MV-4-11 (cell line): ENCODE measurements around the gene FRMD4A.
A peak's percentile ranks its signal among the peaks of the same experiment; 100 is the strongest.
"Not testable (repeated sequence)": the region's sequence is repeated elsewhere in the genome, so short reads cannot be mapped to it uniquely, and the experiment has no call there.

Experiments
- DNase-seq: peaks from one replicate; lab custom pipeline; 2025; lab: John Stamatoyannopoulos, UW

FRMD4A gene

DNA sequence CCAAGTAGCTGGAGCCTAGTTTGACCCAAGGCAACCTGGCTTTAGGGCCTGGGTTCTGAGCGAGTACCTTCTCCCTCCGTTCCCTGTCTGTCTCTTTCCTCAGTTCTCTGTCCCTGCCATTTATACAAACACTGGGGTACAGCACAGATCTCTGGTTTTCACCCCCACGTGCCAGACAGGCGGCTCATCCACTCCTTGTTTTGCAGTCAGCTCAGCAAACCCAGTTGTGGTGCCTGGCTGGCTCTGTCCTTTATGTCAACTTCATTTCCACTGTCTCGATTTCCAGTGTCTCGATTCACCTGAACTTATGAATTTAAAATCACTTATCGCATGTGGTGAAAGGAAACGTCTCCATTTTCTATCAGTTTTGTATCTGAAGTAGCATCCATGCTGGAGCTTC, 230.8 kb downstream of the FRMD4A start:
- no peak for DNase-seq

DNA sequence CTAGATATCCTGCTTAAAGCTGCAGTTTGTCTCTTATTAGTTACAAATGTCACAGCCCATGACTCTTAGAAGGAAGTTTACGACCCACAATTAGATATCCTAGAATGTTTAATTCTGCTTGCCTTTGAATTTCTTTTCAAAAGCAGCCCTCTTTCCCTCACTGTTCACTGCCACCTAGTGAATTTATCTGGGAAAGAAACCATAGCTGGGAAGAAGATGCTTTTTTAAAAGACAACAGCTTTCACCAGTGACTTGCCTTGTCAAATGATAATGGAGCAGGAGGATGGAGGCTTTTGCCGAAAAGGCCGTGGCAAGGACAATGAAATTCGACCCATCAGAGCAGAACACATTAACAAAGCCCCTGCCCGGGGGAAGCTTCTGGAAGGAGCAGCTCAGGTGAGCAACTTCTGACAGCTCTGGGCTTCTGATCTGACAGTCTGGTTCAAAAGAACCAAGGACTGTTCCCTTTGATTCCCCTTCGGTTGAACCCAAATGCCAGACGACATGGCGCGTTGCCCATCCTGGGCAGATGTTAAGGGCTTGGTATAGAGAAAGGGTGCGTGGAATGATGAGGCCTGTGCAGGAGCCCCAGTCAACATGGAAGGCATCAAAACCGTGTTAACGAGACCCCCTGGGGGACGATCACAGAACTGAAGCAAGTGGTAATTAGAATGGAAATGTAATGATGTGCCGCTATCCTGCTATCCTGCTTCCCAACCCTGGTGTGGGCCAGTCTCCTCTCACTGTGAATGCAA, 236.8 kb downstream of the FRMD4A start:
- no peak for DNase-seq

GRCh38 chr10:14092799-14093198, 237.9 kb downstream of the FRMD4A start:
- no peak for DNase-seq

DNA sequence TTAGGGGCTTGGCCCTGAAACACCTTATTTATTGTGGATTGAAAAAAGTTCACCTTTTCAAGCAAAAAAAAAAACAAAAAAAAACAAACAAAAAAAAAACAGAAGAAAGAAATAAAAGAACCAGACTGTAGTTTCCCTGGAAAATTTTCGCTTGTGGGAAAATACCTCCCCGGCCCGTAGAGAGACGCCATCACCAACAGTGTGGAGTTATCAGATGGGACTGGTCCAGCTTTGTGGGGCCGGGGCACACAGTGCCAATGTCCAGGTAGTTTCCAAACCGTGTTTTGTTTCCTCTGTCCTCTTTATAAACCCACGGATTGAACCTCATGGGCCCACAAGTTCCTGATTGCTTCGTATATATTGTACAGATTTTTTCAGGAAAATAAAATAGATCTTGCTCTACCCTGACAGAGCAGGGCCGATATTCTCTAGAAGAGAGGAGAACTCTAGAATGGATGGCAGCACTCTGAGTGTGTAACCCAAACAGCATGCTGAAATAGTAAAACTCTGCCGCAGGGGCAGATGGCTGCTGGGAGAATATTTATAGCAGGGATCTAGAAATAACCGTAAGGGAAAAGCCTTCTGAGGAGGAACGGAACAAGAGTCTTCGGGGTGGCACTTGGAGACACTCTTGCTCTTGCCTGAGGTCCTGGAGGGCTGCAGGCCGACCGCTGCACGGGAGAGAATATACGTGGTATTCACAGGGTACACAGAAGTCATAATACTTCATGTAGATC, 241.0 kb downstream of the FRMD4A start:
- DNase-seq = no peak

DNA sequence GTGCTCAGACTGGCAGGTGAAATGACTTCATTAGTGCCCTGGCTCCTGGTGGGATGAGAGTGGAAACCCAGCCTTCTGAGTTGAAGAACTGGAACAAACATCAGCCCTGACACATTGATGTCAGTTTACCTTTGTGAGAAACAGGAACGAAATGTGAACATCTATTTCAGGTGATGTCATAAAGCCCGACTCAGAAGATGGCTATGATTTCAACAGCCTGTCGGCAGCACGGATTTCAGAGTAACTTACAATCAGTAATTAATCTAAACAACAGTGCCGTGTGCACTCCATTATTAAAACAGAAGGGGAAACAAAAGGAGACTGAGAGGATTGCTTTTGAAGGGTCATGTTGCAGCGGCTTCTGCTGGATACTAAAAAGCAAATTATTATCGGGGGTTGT, 243.2 kb downstream of the FRMD4A start:
- DNase-seq = no peak

DNA sequence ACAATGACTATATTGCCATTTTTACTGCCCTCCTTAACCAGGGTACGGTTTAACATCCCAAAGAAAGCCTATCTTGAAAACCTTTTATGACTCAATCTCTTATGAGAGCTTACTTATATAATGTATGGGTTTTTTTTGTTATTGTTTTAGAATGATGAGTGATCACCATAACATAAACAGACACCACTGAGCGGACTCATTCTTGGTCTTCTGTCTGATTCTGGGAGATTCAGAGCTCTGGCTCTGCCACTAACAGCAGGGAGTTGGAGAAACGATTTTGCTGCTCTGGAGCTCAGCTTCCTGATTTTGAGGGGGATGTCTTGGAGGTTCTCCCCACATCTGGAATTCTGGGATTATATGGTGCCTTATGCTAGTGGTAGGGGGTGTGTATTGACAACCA, 244.1 kb downstream of the FRMD4A start:
- DNase-seq = no peak

- DNase-seq = no peak
These were observed 245.8 kb downstream of the FRMD4A start for GRCh38 chr10:14084875-14085274.

DNA sequence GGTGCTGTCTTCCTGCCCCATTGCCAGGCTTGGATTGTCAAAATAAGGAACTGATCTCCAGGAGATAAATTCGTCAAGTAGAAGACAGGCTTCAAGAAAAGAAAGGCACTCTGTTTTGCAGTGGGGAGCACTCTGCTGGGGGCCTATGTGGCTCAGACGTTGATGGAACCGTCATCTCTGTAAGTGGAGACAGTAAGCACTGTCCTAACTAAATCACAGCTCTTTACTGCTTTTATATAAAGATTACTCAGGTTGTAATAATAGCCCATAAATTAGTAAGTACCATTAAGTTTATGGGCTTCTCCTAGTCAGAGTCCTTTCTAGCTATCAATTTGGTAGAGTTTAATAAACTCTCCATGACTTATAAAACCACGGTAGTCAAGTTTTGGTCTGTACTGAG, 249.9 kb downstream of the FRMD4A start:
- no peak for DNase-seq

GRCh38 chr10:14077430-14077829, 253.3 kb downstream of the FRMD4A start:
- no peak for DNase-seq

DNA sequence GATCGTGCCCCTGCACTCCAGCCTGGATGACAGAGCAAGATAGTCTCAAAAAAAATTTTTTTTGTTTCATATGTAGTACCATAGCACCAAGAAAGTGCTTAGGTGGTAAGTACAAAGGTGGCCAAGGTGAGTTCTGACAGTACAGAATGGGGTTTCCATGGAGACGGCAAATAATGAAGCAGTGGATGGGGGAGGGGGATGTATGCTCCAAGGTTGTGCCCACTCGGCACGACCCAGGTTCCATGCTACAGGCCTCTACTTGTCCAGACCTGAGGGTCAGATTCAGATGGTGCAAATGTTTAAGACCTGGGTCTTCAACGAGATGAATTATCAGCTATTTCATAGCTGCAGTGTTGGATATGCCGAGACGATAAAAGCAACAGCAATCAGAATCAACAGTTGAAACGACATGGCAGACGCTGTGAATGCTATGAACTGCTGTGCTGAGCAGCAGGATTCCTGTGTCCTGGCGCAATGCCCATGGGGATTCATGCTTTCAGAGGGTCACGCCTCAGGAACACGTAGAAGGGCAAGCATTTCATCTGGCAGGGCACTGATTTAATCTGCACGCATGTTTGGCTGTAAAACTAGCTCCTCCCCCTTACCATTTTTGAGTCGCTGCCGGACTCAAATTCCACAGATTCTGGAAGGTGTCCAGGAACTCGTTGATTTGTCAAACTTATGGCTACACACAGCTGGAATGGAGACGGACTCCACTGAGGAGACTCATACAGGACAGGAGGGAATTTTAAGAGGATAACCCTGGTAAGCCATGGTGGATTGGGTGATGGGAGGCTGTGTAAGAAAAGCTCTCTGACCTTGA, 256.5 kb downstream of the FRMD4A start:
- DNase-seq = no peak

DNA sequence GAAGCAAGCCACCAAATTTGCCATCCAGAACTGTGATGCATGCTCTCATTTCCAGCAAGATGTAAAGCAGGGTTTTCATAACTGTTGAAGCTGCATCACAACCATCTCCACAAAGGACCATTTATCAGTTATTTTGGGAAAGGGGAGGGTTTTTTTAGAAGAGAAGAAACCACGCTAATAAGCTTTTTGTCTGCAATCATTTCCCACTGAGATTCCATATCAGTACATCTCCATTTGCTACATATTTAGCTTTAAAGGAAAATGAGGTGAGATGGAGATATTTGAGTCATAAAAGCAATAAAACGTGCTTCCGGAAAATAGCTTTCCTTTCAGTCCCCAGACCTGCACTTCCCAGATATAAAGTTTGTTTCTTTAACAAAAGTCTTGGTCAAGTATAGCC, 258.2 kb downstream of the FRMD4A start:
- no peak for DNase-seq

GRCh38 chr10:14071956-14072355, 258.8 kb downstream of the FRMD4A start:
- DNase-seq = no peak

DNA sequence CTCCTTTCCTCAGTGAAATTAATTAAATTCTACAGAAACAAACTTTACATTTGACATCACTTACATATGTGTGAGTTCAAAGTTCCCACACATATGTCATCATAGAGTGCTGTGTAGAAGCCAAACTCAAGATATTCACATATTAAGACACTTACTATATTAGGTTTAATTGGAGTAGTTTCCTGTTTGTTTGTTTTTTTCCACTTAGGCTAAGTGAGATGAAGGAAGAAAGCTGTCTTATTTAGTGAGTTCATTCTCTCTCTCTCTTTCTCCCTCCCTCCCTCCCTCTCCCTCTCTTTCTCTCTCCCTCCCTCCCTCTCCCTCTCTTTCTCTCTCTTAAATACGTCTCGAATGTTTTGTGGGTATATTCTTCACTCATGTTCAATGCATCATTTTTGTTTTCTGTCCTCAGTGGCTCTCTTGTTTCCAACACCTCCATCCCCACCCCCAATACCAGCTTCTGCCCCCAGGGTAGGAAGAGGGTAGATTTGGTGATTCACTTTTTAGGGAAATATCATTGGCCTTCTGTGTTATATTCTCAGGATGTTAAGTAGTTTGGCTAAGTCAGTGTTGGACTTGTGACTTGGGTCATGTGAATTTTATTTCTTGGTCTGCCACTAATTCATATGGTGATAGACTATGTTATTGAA, 262.0 kb downstream of the FRMD4A start:
- no peak for DNase-seq

DNA sequence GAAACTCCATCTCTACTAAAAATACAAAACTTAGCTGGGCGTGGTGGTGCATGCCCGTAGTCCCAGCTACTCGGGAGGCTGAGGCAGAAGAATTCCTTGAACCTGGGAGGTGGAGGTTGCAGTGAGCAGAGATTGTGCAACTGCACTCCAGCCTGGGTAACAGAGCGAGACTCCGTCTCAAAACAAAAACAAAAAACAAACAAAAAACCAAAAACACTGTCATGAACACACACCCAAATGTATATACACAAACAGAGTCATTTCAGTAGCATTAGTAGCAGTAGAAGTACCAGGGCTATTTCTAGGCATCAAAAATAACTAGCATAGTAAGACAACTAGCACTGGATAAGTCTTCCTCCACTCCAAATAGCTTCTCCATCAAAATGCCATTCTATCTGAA, 263.1 kb downstream of the FRMD4A start:
- not testable (repeated sequence) for DNase-seq

DNA sequence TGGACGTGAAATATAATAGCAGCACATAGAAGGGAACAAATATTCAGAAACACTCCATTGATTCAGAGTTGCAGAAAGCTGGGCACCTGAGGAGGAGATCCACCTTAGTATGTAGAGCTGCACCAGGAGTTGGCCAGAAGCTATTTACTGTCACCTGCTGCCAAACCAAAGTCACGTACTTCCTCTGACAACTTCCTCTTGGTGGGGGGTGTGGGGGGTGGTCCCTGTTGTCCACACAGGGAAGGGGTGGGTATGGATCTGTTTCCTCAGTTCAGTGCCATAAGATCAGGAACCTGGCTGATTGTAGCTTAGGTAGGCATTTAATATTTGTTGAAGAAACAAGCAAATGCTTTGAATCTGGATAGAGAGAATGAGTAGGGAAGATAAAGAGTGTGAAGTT, 264.6 kb downstream of the FRMD4A start:
- DNase-seq = no peak

DNA sequence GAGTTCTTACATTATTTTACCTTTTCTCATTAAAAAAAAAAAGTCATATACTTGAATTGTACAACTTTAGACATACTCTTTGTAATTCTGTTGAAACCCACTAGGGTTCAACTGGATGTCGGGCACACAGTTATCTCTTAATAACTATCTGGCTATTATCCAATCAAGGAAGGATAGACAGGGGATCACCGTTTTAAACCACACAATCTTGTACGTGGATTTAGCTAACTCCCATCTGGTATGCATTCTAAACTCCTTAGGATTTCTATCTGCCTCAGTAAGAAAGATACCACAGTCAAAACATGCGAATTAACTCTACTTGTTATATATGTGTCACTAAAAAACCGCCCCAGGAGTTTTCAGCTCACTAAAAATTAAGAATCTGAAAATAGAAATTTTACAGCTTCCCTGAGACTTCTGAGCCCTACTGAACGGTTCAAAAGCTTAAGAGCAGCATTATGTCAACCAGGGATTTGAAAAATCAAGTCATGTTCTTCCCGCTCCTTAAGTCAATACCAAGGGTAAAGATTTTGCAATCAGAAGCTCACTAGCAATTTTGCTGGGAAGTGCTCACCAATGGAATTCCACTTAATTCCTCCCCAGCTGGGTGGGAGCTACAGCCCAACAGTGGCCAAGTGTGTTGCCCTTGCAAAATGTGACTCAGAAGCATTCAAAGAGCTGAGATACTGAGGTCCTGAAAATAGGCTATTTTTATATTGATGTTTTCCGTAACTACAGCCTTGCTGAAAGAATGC, 267.0 kb downstream of the FRMD4A start:
- no peak for DNase-seq

- peak; percentile 55 for DNase-seq
These were observed 268.0 kb downstream of the FRMD4A start for GRCh38 chr10:14062528-14063260.

DNA sequence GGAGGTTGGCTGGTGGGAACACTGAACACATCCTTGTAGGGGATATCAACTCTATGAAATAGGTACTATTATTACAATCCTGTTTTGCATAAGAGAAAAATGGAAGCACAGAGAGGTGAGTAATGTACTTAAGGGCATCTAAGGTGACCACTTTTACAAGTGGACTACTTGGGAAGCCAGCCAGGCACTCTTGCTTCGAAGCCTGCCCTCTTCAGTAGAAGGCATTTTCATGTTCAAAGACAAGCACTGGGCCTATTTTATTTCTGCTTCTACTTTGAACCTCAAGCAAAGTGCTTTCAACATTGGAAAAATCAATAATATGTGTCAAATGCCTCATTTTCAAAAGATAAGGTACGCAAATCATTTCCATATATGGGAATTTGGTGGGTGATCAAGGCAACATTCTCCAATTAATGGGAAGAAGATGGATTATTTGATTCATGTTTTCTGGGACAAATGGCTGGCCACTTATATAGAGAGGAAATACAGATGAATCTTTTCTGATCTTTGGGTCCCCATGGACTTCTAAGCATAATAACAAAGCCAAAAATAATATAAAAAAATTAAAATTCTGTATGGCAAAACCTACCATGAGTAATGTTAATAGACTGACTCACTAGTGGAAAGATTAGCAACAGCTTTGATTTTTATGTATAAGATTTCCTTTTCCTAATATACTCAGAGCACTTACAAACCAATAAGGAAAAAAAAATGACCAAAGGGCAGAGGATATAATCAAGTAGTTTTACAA, 270.2 kb downstream of the FRMD4A start:
- DNase-seq = no peak

GRCh38 chr10:14056610-14057332, 274.0 kb downstream of the FRMD4A start:
- DNase-seq = no peak
